ENCODE data around the gene FCSK.
"Not testable (repeated sequence)": the region's sequence is repeated elsewhere in the genome, so short reads cannot be mapped to it uniquely, and the experiment has no call there.

FCSK gene

DNA sequence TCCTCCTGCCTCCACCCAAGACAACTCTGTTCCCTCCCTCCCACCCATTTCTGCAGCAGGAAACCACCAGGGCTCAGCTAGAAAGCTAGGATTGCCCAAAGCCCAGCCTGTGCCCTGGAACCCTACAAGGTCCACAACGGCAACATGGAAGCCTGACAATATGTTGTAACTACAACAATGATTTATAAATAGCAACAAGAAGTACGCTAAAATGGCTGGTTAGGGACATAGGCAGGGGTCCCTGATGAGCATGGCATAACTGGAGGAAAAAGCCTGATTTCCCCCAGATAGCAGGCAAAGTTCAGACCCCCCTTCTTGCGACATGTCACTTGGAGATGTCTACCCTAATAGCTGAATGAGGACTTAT, 22.1 kb upstream of the FCSK start:
- no peak for DNase-seq (ENCODE audit: low spot score)

DNA sequence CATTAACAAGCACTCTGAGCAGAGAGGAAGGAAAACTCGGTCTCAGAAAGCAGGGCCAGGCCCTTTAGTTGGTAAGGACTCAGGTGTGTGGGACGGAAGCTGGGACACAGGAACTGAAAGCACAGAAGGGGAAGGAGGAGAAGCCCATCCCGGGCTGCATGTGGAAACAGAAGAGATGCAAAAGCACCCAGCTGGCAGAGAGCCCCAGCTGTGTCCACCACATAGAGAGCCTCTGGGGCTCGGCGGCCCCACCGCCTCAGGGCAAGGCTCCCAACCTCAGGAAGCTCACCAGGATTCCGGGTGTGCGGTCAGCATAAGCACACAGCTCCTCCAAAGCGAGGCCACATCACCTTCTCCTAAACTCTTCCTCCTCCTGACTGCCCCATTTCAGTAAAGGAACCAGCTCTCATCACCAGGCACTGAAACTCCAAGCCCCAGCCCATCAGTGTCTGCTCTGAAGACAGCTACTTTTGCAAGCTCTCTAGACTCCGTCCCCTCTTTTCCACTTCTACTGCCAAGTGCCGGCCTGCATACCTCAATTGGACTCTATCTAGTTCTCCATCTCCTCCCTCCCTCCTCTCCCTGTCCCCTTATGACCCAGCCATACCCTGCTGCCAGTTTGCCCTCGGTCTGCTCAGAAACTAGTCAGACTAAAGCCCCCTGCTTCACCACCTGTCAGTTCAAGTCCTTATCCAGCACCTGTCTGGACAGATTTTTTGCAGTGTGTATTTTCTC, 21.5 kb upstream of the FCSK start:
- DNase-seq (ENCODE audit: low spot score) = no peak

GRCh38 chr16:70433458-70434103, 20.8 kb upstream of the FCSK start:
- peak; percentile 67 for DNase-seq (ENCODE audit: low spot score)

- DNase-seq (ENCODE audit: low spot score) = no peak
Observed at GRCh38 chr16:70434484-70435260, 19.7 kb upstream of the FCSK start.

DNA sequence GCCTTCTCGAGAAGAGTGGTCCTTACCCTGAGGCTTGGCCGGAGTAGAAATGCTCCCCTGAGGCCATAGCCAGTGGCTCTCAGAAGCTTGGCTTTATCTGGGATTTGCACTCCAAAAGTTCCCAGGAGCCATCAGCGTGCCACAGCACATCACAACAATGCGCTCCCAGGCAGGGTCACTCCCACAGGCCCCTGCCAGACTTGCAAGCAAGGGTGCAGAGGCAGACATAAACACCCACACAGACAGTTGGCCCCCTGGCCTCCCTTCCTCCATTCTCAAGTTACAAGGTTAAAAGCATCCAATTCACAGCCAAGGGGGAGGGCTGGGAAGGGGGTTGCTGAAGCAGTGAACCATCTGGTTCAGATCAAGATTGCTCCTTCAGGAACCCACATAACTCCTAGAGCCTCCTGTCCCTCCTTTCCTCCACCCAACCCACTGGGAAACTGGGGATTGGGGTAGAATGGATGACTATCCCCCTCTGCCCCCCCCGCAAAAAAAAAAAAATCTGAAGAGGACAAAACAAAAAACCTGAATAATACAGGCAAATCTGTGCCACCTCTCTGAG, 17.3 kb upstream of the FCSK start:
- DNase-seq (ENCODE audit: low spot score) = peak; percentile 82

DNA sequence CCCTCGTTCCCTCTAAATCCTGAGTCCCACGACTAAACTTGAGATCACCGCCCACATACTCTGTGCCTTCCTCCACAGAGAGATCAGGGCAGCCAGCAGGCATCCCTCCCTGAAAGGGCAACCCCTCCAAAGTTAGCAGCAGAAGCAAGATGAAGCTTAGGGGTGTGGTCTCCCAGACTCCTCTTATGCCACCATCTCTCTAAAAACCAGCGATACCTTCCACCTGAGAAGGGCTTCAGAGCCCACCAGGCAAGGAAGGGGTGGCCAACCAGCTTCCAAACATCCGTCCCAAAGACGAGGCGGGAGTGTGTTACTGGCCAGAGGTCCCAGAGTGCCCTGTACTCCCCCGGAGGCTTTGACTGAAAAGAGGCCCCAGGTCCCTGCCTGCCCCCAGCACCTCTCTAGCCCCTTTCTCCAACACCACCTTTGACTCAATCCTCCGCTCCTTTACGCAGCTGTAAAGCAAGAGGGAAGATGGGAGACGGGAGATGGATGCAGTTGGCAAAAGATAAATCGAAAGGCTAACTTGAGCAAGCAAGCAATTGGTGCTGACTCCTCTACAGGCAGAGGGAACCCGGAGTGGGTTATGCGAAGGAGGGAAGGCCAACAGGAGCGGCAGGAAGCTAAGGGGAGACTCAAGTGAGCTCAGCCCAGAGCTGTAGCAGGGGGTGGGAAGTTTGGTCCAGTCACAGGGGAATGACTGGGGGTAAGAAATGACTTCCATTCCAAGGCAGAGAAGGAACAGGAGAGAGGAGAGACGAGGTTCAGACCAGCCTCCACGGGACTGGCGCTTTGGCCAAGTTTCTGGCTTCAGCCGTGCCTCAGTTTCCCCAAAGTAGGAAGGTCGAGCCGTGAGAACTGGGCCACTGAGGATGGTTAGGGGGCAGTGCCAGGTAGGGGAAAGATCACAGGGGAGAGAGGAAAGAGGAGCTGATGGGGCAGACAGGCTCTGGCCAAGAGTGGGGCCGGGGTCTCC, 16.5 kb upstream of the FCSK start:
- peak; percentile 51 for DNase-seq (ENCODE audit: low spot score)

DNA sequence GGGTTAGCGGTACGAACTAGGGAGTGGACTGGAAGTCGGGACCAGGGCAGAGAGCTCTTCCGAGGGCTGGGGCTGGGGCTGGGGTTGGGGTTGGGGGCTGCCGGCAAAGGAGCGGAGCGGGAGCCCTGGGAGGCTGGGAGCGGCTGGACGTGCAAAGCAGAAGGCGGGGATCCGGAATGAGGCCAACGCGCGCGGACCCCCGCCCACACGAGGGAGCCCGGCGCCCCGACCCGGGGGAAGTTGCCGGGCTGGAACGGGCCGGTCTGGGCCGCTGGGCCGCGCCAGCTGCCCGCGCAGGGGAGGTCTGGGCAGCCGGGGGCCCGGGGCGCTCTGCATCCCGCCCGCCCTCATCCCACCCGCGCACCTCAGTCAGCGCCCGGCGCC, 15.8 kb upstream of the FCSK start:
- no peak for DNase-seq (ENCODE audit: low spot score)

- DNase-seq (ENCODE audit: low spot score) = peak; percentile 95
Observed at GRCh38 chr16:70438969-70439862, 15.2 kb upstream of the FCSK start, which contains the start of gene ST3GAL2. TSS of gene ST3GAL2 (minus strand) at chr16:70439100. CDS start at chr16:70398530, 40,570 bp downstream.

DNA sequence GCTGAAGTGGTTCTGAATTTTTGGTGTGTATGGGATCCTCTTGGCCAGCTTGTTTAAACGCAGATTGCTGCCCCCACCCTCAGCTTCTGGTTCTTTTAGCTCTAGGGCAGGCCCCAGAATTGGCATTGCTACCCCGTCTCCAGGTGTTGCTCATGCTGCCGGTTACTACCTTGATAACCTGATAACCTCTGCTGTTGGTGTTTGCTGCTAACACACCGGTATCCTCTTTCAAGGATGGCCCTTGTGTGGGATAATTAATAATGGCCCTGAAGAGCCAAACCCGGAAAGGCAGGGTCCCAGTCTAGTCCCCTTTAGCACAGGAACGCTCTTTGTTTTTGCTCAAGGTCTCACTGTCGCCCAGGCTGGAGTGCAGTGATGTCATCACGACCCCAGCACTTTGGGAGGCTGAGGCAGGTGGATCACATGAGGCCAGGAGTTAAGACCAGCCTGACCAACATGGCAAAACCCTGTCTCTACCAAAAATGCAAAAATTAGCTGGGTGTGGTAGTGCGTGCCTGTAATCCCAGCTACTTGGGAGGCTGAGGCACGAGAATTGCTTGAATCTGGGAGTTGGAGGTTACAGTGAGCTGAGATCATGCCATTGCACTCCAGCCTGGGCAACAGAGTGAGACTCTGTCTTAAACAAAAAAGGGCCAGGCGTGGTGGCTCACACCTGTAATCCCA, 14.2 kb upstream of the FCSK start:
- no peak for DNase-seq (ENCODE audit: low spot score)

DNA sequence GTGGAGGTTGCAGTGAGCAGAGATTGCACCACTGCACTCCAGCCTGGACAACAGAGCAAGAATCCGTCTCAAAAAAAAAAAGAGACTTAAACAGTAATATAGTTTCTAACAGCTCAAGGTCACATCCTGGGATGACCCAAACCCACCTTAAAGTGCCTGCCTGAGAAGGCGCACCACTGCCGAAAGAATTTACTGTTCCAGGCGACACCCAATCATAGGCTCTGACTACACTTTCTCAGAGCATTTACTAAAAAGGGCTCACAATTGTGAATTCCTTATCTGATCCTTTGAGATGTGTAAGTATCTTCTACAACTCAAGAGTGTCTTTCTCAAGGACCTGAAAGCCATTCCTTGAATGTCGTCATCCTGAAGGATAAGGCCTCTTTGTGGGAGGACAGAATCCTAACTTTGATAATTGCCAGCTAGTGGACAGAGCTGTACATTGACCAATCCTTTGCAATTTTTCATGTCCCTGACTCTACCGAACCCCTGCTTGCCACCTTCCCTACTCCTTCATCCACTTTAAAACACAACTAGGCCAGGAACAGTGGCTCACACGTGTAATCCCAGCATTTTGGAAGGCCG, 12.9 kb upstream of the FCSK start:
- no peak for DNase-seq (ENCODE audit: low spot score)

DNA sequence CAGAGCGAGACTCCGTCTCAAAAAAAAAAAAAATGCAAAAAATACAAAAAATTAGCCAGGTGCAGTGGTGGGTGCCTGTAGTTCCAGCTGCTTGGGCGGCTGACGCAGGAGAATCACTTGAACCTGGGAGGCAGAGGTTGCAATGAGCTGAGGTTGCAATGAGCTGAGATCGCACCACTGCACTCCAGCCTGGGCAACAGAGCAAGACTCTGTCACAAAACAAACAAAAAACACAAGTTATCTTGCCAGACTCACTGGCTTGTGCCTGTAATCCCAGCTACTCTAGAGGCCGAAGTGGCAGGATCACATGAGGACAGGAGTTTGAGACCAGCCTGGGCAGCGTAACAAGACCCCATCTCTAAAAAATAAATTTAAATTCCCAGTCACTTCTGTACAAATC, 12.1 kb upstream of the FCSK start:
- no peak for DNase-seq (ENCODE audit: low spot score)

GRCh38 chr16:70444249-70445063, 9.9 kb upstream of the FCSK start:
- DNase-seq (ENCODE audit: low spot score) = no peak

- DNase-seq (ENCODE audit: low spot score) = no peak
Observed at GRCh38 chr16:70448075-70448474, 6.3 kb upstream of the FCSK start.

DNA sequence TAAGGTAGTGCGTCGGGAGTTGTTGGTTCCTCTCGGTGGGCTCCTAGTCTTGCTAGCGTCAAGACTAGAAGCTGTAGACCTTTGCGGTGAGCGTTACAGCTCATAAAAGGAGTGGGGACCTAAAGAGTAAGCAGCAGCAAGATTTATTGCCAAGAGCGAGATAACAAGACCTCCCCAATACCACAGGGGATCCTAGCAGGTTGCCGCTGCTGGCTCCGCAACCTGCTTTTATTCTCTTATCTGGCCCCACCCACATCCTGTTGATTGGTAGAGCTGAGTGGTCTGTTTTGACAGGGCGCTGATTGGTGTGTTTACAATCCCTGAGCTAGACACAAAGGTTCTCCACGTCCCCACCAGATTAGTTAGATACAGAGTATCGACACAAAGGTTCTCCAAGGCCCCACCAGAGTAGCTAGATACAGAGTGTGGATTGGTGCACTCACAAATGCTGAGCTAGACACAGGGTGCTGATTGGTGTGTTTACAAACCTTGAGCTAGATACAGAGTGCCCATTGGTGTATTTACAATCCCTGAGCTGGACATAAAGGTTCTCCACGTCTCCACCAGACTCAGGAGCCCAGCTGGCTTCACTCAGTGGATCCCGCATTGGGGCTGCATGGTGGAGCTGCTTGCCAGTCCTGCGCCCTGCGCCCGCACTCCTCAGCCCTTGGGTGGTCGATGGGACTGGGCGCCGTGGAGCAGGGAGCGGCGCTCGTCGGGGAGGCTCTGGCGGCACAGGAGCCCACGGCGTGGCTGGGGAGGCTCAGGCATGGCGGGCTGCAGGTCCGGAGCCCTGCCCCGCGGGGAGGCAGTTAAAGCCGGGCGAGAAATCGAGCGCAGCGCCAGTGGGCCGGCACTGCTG, 4.0 kb upstream of the FCSK start:
- not testable (repeated sequence) for DNase-seq (ENCODE audit: low spot score)

GRCh38 chr16:70451004-70451340, 3.4 kb upstream of the FCSK start:
- not testable (repeated sequence) for DNase-seq (ENCODE audit: low spot score)

- DNase-seq (ENCODE audit: low spot score) = no peak
Observed at GRCh38 chr16:70453117-70453891, 1.1 kb upstream of the FCSK start.

DNA sequence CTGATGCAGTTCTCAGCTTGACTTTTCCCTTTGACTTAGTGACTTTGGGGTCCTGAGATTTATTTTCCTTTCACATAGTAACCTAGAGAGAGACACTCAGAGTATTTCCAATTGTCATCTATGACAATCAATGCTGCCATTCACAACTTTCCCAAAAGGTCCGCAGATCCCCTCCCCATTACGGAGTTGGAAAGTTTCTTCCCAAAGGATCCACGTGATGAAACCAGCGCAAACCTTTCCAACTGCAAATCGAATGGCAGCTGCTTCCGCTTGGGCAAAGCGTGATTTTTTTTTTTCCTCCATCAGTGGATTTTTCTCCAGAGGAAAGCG, 538 bp upstream of the FCSK start:
- peak; percentile 37 for DNase-seq (ENCODE audit: low spot score)

All from AG08395 (cell line).